ENCODE measurements around the gene OBSL1.

OBSL1 gene

GRCh38 chr2:219548990-219549389, 22.3 kb downstream of the OBSL1 start:
- H3K4me3 ChIP-seq (ENCODE audit: low read depth, low read length): no peak overlapping the region
- TF ChIP-seq CTCF (IDR thresholded peaks at IDR 0.05; ENCODE audit: borderline replicate concordance, insufficient read depth, low read depth, low read length): no peak

GRCh38 chr2:219547621-219548020, 23.7 kb downstream of the OBSL1 start:
- no peak overlapping the region for H3K4me3 ChIP-seq (ENCODE audit: low read depth, low read length)
- no peak for TF ChIP-seq CTCF (IDR thresholded peaks at IDR 0.05; ENCODE audit: borderline replicate concordance, insufficient read depth, low read depth, low read length)

GRCh38 chr2:219545943-219546352, 25.4 kb downstream of the OBSL1 start:
- TF ChIP-seq CTCF (IDR thresholded peaks at IDR 0.05; ENCODE audit: borderline replicate concordance, insufficient read depth, low read depth, low read length): no peak
- no peak overlapping the region for H3K4me3 ChIP-seq (ENCODE audit: low read depth, low read length)

GRCh38 chr2:219545295-219545942, 25.9 kb downstream of the OBSL1 start:
- H3K4me3 ChIP-seq (ENCODE audit: low read depth, low read length): no peak overlapping the region
- no peak for TF ChIP-seq CTCF (IDR thresholded peaks at IDR 0.05; ENCODE audit: borderline replicate concordance, insufficient read depth, low read depth, low read length)

- TF ChIP-seq CTCF (IDR thresholded peaks at IDR 0.05; ENCODE audit: borderline replicate concordance, insufficient read depth, low read depth, low read length): no peak
- no peak overlapping the region for H3K4me3 ChIP-seq (ENCODE audit: low read depth, low read length)
Observed at GRCh38 chr2:219544567-219544966, 26.8 kb downstream of the OBSL1 start.

- no peak for TF ChIP-seq CTCF (IDR thresholded peaks at IDR 0.05; ENCODE audit: borderline replicate concordance, insufficient read depth, low read depth, low read length)
Observed at GRCh38 chr2:219543596-219544358, 27.6 kb downstream of the OBSL1 start, which contains the start of the genes CHPF and TMEM198. Gene CHPF, minus strand, starts transcription at chr2:219543809. Its CDS starts 271 bp downstream, at chr2:219543538. Gene TMEM198, plus strand, starts transcription at chr2:219544028. Its CDS starts 700 bp downstream, at chr2:219544728.

More at GRCh38 chr2:219543596-219544358, 27.6 kb downstream of the OBSL1 start, which contains the start of the genes CHPF and TMEM198:
- H3K4me3 ChIP-seq (ENCODE audit: low read depth, low read length): peak within 1 kb of the TSS; percentile 61
